Fibroblast of lung (primary cell): ENCODE measurements around the gene ANXA6.

Experiments
- CTCF ChIP-seq, 2 donors: IDR thresholded peaks in 1 of 2; conservative IDR thresholded peaks in 1 of 2; 1 replicate in 1 of 2; 2 replicates in 1 of 2; pipeline ENCODE4 v1.5.1; 2011 to 2012; ENCODE audit warnings: low read length in 2 of 2, control low read depth in 1 of 2, inconsistent platforms in 1 of 2, low read depth in 1 of 2, mild to moderate bottlenecking in 1 of 2
- EZH2 ChIP-seq: IDR thresholded peaks from 2 replicates; pipeline ENCODE4 v1.5.1; 2012; ENCODE audit warnings: low read length, control low read depth, mild to moderate bottlenecking; ENCODE audit errors: missing control alignments

GRCh38 chr5:151142933-151143332, 14.6 kb downstream of the ANXA6 start:
- TF ChIP-seq CTCF (conservative IDR thresholded peaks at IDR 0.05 in 1 of 2, IDR thresholded peaks at IDR 0.05 in 1 of 2; ENCODE audit: low read depth in 1 of 2, low read length in 2 of 2) (no peak), EZH2 (no peak)
